ENCODE results near the gene ATG9A.

The ATG9A gene

GRCh38 chr2:219250049-219250781 is 20.8 kb upstream of the ATG9A start:
- Histone ChIP-seq H3K27ac (peak overlapping the region; percentile 74), H3K4me1 (peaks cover 34% of the 10 kb centered on the region), H3K9me3 (ENCODE audit: control insufficient read depth, low read length) (no peaks in the 10 kb centered on the region), H3K4me2 (ENCODE audit: low read length) (peak overlapping the region; percentile 38), H3K9ac (no peak overlapping the region), H3K79me2 (peaks cover 2% of the 10 kb centered on the region), H3K36me3 (ENCODE audit: control insufficient read depth, insufficient read depth, low read length) (no peaks in the 10 kb centered on the region), H3K4me3 (ENCODE audit: low read depth, low read length) (peak overlapping the region; percentile 28), H2AFZ (no peak overlapping the region), H3K27me3 (ENCODE audit: control insufficient read depth, insufficient read depth, low read length) (no peaks in the 10 kb centered on the region)
- no peak for TF ChIP-seq CTCF (IDR thresholded peaks at IDR 0.05)

GRCh38 chr2:219249203-219249980 is 20.0 kb upstream of the ATG9A start:
- H3K4me1 ChIP-seq = peaks cover 30% of the 10 kb centered on the region

GRCh38 chr2:219248845-219249202 is 19.4 kb upstream of the ATG9A start:
- no peak overlapping the region for H2AFZ ChIP-seq
- no peak overlapping the region for H3K4me3 ChIP-seq (ENCODE audit: low read depth, low read length)
- peak overlapping the region; percentile 74 for H3K27ac ChIP-seq
- H3K27me3 ChIP-seq (ENCODE audit: control insufficient read depth, insufficient read depth, low read length) = no peaks in the 10 kb centered on the region
- H3K79me2 ChIP-seq = peaks cover 2% of the 10 kb centered on the region
- H3K4me1 ChIP-seq = peaks cover 28% of the 10 kb centered on the region
- H3K9me3 ChIP-seq (ENCODE audit: control insufficient read depth, low read length) = no peaks in the 10 kb centered on the region
- no peaks in the 10 kb centered on the region for H3K36me3 ChIP-seq (ENCODE audit: control insufficient read depth, insufficient read depth, low read length)
- no peak for TF ChIP-seq CTCF (IDR thresholded peaks at IDR 0.05)
- no peak overlapping the region for H3K4me2 ChIP-seq (ENCODE audit: low read length)
- no peak overlapping the region for H3K9ac ChIP-seq

More at GRCh38 chr2:219249203-219249980, 20.0 kb upstream of the ATG9A start:
- Histone ChIP-seq H3K36me3 (ENCODE audit: control insufficient read depth, insufficient read depth, low read length) (no peaks in the 10 kb centered on the region), H3K4me2 (ENCODE audit: low read length) (peak overlapping the region; percentile 51), H3K9me3 (ENCODE audit: control insufficient read depth, low read length) (no peaks in the 10 kb centered on the region), H3K27me3 (ENCODE audit: control insufficient read depth, insufficient read depth, low read length) (no peaks in the 10 kb centered on the region), H2AFZ (no peak overlapping the region), H3K9ac (no peak overlapping the region), H3K27ac (peak overlapping the region; percentile 74), H3K79me2 (peaks cover 2% of the 10 kb centered on the region), H3K4me3 (ENCODE audit: low read depth, low read length) (peak overlapping the region; percentile 28)
- TF ChIP-seq CTCF (IDR thresholded peaks at IDR 0.05) = no peak

- no peak overlapping the region for H3K9ac ChIP-seq
- no peak overlapping the region for H3K4me3 ChIP-seq (ENCODE audit: low read depth, low read length)
- no peaks in the 10 kb centered on the region for H3K9me3 ChIP-seq (ENCODE audit: control insufficient read depth, low read length)
- peaks cover 30% of the 10 kb centered on the region for H3K4me1 ChIP-seq
- H3K36me3 ChIP-seq (ENCODE audit: control insufficient read depth, insufficient read depth, low read length) = no peaks in the 10 kb centered on the region
- no peak overlapping the region for H3K4me2 ChIP-seq (ENCODE audit: low read length)
- no peak for TF ChIP-seq CTCF (IDR thresholded peaks at IDR 0.05)
- H2AFZ ChIP-seq = no peak overlapping the region
- no peaks in the 10 kb centered on the region for H3K27me3 ChIP-seq (ENCODE audit: control insufficient read depth, insufficient read depth, low read length)
- H3K27ac ChIP-seq = no peak overlapping the region
- H3K79me2 ChIP-seq = no peaks in the 10 kb centered on the region
Observed at GRCh38 chr2:219247678-219248642, 18.5 kb upstream of the ATG9A start.
